Stimulated activated CD4-positive, alpha-beta T cell treated with anti-CD3 and anti-CD28 coated beads, Interleukin-2, amount 100 ng/mL, for 24 hours (primary cell): Measurements from ENCODE around the gene CREBBP.

Experiments used
- DNase-seq, 2 donors: peaks; one replicate each; pipeline ENCODE4 v3.0.0-alpha.2; 2020

Gene CREBBP

DNA sequence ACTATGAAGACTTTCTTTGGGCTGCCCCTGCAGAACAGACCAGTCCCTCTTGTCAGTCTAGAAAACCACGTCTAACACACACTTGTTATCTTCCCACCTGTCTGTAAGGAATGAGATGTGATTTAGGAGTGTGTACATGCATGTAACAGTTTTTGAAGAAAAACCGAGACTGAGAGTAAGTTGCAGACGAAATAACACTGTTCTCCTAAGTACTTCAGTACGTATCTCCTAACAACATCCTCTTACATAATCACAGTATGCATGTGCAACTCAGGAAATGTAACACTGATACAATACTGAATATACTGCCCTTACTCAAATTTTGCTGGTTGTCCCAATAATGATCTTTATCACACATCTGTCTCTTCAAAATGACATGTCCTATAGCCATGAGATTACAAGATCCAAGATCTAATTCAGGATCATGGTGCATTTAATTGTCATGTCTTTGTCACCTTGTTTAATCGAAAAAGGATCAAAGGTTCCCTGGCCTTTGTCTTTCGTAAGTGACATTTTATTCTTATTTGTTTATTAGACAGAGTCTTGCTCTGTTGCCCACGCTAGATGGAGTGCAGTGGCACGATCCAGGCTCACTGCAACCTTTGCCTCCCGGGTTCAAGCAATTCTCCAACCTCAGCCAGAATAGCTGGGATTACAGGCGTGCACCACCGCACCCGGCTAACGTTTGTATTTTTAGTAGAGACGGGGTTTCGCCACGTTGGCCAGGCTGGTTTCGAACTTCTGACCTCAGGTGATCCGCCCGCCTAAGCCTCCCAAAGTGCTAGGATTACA lies 25.6 kb downstream of the CREBBP start:
- no peak for DNase-seq

DNA sequence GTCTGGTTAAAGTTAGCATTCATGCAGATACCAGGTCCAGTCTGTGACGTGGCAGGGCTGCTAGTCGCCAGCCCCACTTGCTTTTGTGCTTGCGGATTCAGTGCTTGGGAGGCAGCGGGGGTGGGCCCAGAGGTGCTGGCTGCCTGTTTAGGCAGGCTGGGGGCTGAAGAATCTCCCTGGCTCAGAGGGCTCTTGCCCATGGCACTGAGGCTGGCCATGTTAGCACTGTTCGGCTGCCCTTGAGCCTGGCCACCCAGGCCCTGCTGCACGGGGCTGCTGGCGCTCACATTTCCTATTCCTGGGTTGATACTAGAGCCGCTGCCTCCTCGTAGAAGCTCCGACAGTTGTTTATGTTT lies 30.0 kb downstream of the CREBBP start:
- no peak for DNase-seq

DNA sequence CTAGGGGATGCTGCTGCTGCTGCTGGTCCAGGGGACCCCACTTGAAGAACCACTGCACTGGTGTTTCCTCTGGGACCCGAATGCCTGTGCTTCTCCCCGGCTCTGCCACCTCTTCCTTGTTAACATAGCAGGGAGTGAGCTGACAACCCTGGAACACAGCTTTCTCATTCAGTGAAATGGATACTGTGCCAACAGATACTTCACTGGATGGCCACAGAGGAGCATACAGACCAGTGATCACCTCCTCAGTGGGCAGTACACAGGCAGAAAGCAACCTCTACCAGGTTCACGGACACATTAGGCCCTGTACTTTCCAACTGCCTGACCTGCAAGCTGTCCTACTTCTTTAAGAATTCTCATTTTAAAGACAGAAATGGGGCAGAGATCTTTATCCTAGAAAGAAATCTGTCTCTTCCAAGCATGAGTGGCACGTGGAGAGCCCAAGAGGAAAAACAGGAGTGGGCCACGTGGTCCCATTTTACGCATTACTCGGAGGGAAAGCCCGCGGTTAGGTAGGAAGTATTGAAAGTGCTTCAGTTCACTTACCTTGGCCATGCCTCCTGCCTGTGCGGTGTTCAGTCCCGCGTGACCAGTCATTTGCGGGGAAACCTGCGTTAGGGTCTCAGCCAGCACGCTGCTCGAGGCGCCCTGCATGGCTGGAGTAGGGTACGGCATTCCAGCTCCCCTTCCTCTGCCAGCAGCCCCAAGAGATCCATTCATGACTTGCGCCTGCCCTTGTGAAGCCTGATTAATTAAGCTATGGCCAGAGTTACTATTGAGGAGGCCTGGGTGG lies 30.6 kb downstream of the CREBBP start:
- no peak for DNase-seq

DNA sequence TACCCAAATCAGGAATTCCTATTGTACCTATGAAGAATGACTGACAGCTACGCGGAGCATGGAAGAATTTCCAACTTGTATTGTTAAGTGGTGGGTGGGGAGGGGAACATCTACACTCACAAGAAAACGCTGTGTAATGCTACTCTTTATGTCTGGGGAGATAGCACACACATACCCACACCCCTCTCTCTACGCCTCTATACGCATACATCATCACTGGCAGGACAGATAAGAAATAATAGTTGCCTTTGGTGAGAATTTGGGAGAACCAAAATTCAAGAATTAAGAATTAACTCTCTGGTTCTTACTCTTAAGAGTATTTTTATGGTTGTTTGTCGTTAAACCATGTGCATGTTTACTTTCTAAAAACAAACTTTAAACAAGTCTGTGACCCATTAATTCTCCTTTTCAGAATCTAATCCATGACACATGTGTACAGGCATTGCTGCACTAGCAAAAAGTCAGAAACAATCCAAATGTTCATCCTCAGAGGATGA lies 33.9 kb downstream of the CREBBP start:
- DNase-seq = no peak

DNA sequence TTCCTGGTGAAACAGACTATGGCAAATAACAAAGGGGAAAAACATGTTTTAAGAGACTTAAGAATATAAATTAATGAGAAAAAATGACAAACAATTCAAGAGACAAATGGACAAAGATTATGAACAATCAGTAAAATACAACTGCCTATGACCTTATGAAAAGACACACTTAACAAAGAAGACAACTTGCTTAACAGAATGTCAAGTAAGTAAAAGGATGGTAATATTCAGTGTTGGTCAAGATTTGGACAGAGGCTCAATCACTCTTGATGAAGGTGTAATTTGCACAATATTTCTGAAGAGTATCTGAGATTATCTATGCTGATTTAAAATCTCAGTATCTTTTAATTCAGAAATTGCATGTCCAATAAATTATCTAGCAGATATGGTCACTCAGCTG lies 34.4 kb downstream of the CREBBP start:
- DNase-seq = no peak

DNA sequence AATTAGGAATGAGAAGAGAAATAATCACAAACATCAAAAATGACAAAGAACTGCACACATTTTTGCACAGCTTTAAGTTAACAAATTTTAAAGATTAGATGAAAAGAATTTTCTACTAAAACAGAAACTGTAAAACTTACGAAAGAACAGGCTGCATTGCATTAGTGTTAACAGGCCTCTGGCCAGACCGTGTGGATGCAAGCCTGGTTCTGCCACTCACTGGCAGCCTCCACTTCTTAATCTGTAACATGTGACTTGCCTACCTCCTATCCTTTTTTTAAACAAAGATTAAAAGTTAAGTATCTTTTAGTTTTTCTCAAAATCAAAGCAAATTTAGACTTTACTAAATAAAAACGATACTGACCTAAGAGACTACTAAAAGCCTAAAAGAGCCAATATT lies 37.5 kb downstream of the CREBBP start:
- DNase-seq = no peak

DNA sequence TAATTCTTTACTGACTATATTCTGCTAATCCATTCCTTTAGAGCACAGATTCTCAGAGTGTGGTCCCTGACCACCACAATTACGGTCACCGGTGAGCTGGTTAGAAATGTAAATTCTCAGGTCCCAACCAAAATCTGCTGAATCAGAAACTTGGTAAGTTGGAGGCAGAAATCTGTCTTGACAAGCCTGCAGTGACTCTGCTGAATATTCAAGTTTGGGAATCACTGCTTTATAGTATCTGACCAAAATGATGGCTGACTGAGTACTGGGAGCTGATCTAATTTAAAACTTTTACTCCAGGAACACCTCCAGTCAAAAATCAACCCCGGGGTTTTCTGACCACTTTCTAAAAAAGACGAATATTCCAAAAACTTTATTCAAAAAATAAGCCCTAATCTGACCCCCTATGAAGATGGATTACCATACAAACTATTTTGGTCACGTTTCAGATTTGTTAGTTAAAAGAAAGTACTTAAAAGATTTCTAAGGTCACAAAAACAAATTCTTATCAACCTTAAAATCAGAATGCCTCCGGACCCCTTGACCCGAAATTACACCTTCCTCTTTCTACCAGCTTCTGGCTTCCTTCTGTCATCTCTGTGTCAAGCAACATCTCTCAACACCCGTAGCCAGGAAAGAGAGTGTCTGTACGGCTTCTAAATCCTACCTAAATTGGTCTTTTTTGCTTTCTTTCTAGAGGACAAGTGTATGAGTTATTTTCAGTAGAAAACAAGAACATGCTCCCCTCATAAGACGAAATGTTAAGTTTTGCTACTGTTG lies 38.6 kb downstream of the CREBBP start:
- DNase-seq = no peak

DNA sequence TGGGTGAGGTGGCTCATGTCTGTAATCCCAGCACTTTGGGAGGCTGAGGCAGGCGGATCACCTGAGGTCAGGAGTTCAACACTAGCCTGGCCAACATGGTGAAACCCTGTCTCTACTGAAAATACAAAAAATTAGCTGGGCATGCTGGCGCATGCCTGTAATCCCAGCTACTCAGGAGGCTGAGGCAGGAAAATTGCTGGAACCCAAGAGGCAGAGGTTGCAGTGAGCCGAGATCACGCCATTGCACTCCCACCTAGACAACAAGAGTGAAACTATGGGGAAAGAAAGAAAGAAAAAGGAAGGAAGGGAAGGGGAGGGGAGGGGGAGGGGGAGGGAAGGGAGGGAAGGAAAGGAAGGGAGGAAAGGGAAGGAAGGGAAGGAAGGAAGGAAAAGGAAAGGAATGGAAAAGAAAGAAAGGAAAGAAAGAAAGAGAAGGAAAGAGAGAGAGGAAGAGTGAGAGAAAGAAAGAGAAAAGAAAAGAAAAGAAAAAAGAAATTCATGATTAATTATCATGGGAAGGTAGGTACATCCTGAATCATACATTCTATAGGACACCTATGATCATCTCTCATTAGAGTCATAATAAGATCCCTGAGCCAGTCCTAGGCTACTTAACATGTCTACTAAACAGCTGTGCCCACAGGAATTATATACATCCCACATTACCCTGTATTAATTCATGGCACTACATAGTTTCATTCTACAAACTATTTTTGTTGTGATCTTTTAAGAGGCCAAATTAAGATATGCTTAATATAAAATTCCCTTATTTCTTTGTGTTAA lies 40.9 kb downstream of the CREBBP start:
- no peak for DNase-seq

DNA sequence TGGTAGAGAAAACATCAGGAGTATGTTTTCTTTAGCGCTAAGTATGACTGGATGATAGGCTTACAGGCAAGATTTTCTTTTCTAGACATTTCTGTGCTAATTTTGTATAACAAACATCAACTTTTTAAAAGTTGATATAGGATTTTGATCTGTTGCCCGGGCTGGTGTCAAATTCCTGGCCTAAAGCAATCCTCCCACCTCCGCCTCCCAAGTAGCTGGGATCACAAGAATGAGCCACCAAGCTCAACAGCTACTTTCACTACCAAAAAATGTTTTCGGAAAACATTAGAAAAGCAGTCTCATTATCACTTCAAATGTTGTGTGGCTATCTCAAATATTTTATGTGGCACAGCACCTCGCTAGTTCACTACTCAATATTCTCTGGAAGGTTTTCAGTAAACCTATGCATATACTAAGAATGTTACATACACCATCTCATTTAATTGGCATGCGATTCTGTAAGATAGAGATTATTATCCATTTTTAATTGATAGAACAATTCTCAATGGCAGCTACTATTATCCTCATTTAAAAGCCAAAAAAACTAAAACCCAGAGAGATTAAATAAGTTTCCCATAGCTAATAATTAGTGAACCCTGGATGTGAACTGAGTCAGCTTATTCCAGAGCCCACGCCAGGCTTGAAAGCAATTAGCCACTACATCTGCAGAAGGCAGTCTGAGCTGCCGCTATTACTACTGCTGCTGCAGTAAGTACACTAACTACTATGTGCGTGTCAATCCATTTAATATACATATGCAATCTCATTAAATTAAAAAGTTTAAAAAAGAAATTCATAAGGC lies 41.7 kb downstream of the CREBBP start:
- no peak for DNase-seq

DNA sequence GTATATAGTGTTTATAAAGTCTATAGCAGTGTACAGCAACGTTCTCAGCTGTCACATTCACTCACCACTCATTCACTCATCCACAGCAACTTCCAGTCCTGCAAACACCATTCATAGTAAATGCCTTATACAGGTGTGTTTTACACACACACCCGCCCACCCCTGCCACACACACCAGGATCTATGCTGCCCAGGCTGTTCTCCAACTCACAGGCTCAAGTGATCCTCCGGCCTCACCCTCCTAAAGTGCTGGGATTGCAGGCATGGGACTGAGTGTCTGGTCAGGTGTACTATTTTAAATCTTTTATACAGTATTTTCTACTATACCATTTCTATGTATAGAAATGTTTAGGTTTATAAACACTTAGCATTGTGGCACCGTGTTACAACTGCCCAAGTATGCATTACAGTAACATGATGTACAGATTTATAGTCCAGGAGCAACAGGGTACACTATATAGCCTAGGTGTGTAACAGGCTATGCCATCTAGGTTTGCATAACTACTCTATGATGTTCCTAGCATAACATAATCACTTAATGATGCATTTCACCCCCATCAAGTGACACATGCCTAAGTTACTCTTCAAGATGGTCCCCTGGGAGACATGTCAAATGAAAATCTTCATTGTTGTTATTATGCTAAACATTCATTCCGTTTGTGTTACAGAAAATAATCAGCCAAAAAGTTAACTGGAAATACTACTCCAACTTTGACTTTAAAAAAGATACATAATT lies 42.5 kb downstream of the CREBBP start:
- DNase-seq = no peak

DNA sequence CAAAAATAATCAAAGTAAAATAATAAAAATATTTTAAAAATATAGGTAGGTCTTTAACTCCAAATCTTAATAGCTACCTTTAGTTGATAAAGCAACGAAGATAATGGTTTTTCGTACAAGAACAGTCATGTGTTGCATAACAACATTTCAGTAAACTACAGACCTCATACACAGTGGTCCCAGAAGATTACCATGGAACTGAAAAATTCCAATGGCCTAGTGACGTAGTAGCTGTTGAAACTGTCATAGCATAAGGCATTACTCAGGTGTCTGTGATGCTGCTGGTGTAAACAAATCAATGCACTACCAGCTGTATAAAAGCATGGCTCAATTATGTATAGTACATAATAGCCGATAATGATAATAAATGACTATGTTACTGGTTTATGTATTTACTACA lies 43.9 kb downstream of the CREBBP start:
- DNase-seq = no peak

DNA sequence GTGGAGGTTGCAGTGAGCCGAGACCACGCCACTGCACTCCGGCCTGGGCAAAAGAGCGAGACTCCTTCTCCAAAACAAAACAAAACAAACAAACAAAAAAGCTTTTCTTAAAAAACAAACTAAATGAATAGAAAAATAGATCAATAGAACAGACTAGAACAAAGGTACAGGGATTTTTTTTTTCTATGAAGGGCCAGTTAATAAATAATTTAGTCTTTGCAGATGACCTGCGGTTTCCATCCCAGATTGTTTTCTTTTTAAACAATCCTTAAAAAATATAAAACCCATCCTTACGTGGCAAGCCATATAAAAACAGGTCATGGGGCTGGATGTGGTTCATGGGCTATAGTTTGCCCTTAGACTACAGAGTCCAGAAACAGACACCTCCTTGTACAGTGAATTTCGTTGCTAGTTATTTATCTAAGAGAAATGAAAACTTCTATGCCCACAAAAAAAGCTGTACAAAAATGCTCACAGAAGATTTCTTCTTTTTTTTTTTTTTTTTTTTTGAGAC lies 45.4 kb downstream of the CREBBP start:
- no peak for DNase-seq

DNA sequence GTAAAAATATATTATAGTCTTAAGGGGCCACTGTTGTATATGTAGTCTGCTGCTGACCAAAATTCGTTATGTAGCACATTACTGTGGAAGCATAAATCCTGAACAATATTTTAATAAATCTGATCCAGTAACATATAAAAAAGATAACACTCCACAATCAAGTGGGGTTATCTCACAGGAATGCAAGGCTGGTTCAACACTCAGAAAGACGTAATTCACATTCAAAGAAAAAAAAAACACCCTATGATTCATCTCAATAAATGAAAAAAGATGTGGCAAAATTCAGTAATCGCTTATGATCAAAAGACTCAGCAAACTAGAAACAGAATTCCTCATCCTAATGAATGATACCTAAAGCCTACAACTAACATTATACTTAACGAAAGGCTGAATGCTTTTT lies 47.8 kb downstream of the CREBBP start:
- DNase-seq = no peak

DNA sequence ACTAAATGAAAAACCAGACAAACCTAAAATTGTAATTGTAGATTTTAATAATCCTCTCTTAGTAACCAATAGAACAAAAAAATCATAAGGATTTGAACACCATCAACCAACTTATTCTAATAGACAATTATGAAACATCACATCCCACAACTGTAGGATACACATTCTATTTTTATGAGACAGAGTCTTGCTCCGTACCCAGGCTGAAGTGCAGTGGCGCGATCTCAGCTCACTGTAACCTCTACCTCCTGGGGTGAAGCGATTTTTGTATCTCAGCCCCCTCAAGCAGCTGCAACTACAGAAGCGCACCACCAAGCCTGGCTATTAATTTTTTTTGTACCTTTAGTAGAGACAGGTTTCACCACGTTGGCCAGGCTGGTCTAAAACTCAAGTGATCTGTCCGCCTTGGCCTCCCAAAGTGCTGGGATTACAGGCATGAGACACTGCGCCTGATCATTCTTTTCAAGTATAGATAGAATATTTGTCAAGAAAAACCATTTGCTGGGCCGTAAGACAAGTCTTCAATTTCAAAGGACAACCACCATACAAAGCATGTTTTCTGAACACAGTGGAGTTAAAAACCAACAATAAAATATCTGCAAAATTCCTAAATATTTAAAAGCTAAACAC lies 49.8 kb downstream of the CREBBP start:
- DNase-seq = no peak

DNA sequence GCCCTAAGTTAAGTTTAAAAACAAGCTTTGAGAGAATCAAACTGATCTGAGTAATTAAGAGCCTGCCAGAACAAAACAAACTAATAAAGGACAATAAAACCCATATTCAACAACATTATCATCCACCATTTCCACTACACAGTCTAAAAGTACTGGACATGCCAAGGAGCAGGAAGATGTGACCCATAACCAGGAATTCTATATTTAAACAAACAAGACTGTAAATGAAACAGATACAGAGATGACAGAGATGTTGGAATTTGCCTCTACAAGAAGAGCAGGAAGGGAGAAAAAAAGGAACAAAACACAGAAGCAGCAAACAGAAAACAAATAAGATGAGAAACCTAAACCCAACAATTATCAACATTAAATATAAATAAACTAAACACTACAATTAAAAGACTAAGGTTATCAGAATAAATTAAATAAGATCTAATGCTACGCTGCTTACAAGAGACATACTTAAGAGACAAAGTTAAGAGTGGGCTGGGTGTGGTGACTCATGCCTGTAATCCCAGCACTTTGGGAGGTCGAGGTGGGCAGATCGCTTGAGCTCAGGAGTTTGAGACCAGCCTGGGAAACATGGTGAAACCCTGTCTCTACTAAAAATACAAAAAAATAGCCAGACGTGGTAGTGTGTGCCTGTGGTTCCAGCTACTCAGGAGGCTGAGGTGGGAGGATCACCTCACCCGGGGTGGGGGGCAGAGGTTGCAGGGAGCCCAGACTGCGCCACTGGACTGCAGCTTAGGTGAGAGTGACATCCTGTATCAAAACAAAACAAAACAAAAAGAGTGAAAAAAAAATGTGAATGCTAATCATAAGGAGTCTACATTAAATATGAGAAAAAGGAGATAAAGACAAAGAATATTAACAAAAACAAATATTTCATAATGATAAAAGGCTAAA lies 50.6 kb downstream of the CREBBP start:
- DNase-seq = no peak

DNA sequence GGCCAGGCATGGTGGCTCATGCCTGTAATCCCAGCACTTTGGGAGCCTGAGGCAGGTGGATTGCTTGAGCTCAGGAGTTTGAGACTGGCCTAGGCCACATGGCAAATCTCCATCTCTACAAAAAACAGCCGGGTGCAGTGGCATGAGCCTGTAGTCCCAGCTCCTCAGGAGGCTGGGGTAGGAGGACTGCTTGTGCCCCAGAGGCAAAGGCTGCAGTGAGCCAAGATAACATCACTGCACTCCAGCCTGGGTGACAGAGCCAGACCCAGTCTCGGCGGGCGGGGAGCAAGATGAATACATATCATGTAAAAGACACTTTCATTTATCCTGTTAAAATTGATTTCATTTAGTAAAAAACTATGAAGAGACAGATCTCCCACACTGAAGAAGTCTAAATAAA lies 54.6 kb downstream of the CREBBP start:
- DNase-seq = no peak

DNA sequence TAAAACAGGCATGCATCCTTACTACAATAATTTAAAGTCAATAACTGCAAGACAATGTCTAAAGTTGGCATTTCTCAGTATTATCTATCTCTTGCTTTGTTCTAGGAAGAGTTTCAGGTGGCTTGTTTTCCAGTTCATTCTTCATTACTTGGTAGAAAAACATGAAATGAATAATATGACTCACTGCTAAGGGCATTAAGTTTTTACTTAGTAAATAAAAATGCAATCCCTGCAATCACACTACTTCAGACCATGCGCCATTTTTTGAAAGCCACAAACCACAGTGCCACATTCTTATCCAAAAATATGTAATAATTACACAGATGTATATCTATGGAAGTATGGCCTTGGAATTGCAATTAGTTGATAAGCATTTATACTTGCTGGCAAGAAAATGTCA lies 55.4 kb downstream of the CREBBP start:
- no peak for DNase-seq

DNA sequence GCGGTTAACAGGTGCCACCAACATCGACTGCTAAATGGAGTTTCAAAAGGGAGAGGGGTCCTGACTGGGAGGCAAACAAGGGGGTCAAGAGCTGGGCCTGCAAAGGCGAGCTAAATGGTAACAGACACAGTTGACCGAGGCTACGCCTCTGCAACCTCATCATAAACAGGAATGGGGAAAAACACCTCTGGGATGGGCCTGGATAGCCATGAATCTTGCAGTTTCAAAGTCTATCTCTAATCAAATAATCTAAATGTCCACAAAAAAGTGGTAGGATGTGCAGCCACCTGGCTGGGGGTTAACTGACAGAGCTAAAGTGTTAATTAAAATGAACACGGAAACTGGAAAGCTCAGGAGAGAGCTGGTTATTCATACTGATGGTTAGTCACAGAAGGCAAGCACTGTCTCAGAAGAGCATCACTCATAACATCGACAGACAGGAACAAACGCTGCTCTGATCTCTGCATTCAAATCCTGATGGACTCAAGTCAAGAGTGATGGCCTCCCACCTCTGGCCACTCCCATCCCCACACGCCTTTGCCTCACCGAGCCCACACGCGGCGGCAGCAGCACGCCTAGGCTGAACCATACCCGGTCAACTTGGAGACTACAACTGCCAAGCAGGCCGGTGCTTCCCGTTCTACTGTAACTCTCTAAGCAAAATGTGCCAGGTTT lies 56.3 kb downstream of the CREBBP start:
- DNase-seq = no peak

DNA sequence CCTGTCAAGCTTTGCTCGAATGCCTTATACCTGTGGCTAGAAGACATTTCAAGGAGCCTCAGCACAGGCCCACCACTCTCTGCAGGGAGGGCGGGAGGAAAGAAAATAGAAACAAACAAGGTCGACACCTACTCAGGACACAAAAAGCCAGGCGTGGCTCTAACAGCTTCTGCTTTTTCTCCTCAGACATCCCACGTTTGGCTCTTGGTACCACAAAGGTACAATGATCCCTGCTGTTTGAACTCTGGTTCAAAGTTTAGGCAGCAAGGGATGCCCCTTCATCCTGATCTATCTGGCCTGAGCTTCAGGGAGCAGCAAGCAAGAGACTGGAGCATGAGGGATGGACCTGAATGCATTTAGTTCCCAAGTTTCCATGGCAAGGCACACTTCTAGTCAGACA lies 57.1 kb downstream of the CREBBP start:
- no peak for DNase-seq
